HCT116 (cell line): Measurements from ENCODE around the gene ZNF804A. TPM values are rescaled to one million over a fixed set of nuclear protein-coding genes. Genes with fewer than 3 reads are reported as not detected.

Experiments used
- ATAC-seq: fragments of 200-7000 bp; cut with Tn5 transposase; 2 replicates; pipeline ENCODE4 v1.9.1; 2020; ENCODE audit warnings: mild to moderate bottlenecking, moderate library complexity
- BruUV-seq: library from RNA; stranded (reverse); fragments of 400-500 nt; replicated peaks from 2 replicates; lab custom pipeline; 2021; lab: Mats Ljungman, UMichigan
- CTCF ChIA-PET: fragments of 300-600 bp; sonication (Branson Sonifier 250); formaldehyde crosslinking; loops from one replicate; lab custom pipeline; 2021; ENCODE audit warnings: antibody characterized with exemption; lab: Charles Lee
- POLR2A ChIA-PET: fragments of 300-600, 350-600 bp; sonication (Branson Sonifier 250); formaldehyde crosslinking; loops from one replicate; lab custom pipeline; 2021; ENCODE audit warnings: antibody characterized with exemption; lab: Charles Lee
- RAD21 ChIA-PET, 2 experiments: fragments of 300-600 bp; sonication (Branson Sonifier 250); formaldehyde crosslinking; loops; one replicate each; lab custom pipeline; 2023; ENCODE audit warnings: low total read pairs in 2 of 2; ENCODE audit not compliant: uncharacterized antibody in 2 of 2, unreplicated experiment in 2 of 2, low non-redundant PET in 1 of 2; lab: Charles Lee
- DNase-seq: peaks from one replicate; pipeline ENCODE4 v3.0.0-alpha.2; 2010; ENCODE audit warnings: low read depth, low spot score
- H2AFZ ChIP-seq: fragments of 200-600 bp; shearing (Covaris generic), sonication (generic); 2 replicates; pipeline ENCODE4 v1.6.1; 2017; ENCODE audit warnings: low read depth, mixed run types, mixed read lengths, antibody characterized with exemption, low read length; ENCODE audit not compliant: poor library complexity, severe bottlenecking
- H3K27ac ChIP-seq: 2 replicates; pipeline ENCODE4 v1.5.1; 2012; ENCODE audit warnings: low read depth, low read length
- H3K27me3 ChIP-seq: fragments of 200-600 bp; sonication (generic); 2 replicates; pipeline ENCODE4 v1.6.1; 2016; ENCODE audit warnings: mixed run types, low read length, mixed read lengths; ENCODE audit not compliant: insufficient read depth
- H3K36me3 ChIP-seq, 2 experiments: fragments of 200-500 bp in 1 of 2; fragments of 200-600 bp in 1 of 2; sonication (Bioruptor generic) in 1 of 2; sonication (generic) in 1 of 2; 2 replicates each; pipeline versions ENCODE4 v1.5.1 to v1.6.1; 2014 to 2016; ENCODE audit warnings: low read length in 2 of 2, inconsistent platforms in 1 of 2, mixed read lengths in 1 of 2, mixed run types in 1 of 2; ENCODE audit not compliant: insufficient read depth in 2 of 2, control insufficient read depth in 1 of 2
- H3K4me1 ChIP-seq, 2 experiments: fragments of 200-600 bp in 1 of 2; sonication (generic) in 1 of 2; 2 replicates each; pipeline versions ENCODE4 v1.5.1 to v1.6.1; 2012 to 2017; ENCODE audit warnings: low read length in 2 of 2, inconsistent platforms in 1 of 2, mild to moderate bottlenecking in 1 of 2, mixed read lengths in 1 of 2, mixed run types in 1 of 2, moderate library complexity in 1 of 2; ENCODE audit not compliant: insufficient read depth in 2 of 2, control insufficient read depth in 1 of 2
- H3K4me2 ChIP-seq: fragments of 200-600 bp; sonication (generic); 2 replicates; pipeline ENCODE4 v1.6.1; 2017; ENCODE audit warnings: mixed run types, low read length, mixed read lengths
- H3K4me3 ChIP-seq, 2 experiments: fragments of 200-600 bp in 1 of 2; sonication (generic) in 1 of 2; replicated peaks in 1 of 2; 2 replicates each; pipeline ENCODE4 v1.5.1; 2011 to 2016; ENCODE audit warnings: low read length in 2 of 2, control low read depth in 1 of 2, low read depth in 1 of 2, mild to moderate bottlenecking in 1 of 2, mixed read lengths in 1 of 2, mixed run types in 1 of 2
- H3K79me2 ChIP-seq: fragments of 200-600 bp; sonication (generic); 2 replicates; pipeline ENCODE4 v1.6.1; 2017; ENCODE audit warnings: mild to moderate bottlenecking, mixed run types, low read length, moderate library complexity, mixed read lengths; ENCODE audit not compliant: insufficient read depth
- H3K9ac ChIP-seq: fragments of 200-600 bp; sonication (generic); 2 replicates; pipeline ENCODE4 v1.6.1; 2016; ENCODE audit warnings: low read length, mixed read lengths
- H3K9me2 ChIP-seq: fragments of 200-600 bp; sonication (generic), shearing (Covaris generic); 2 replicates; pipeline ENCODE4 v1.6.1; 2017; ENCODE audit warnings: mixed run types, mild to moderate bottlenecking, moderate library complexity; ENCODE audit not compliant: insufficient read depth
- H3K9me3 ChIP-seq, 2 experiments: fragments of 200-500 bp in 1 of 2; fragments of 200-600 bp in 1 of 2; sonication (Bioruptor generic) in 1 of 2; sonication (generic) in 1 of 2; 2 replicates each; pipeline ENCODE4 v1.6.1; 2014 to 2017; ENCODE audit warnings: low read length in 2 of 2, mixed read lengths in 2 of 2, inconsistent platforms in 1 of 2, low read depth in 1 of 2, mild to moderate bottlenecking in 1 of 2, mixed run types in 1 of 2, moderate library complexity in 1 of 2; ENCODE audit not compliant: control insufficient read depth in 1 of 2, insufficient read depth in 1 of 2
- H4K20me1 ChIP-seq: fragments of 200-600 bp; sonication (generic), shearing (Covaris generic); 2 replicates; pipeline ENCODE4 v1.6.1; 2017; ENCODE audit warnings: mixed run types, mild to moderate bottlenecking, moderate library complexity; ENCODE audit not compliant: insufficient read depth
- CBX3 ChIP-seq: IDR thresholded peaks from 2 replicates; pipeline ENCODE4 v1.6.1; 2012; ENCODE audit warnings: low read depth
- CTCF ChIP-seq, 3 experiments: fragments of 200-600 bp in 1 of 3; sonication (generic) in 1 of 3; IDR thresholded peaks in 2 of 3; conservative IDR thresholded peaks in 1 of 3; 2 replicates each; pipeline ENCODE4 v1.5.1; 2012 to 2017; ENCODE audit warnings: low read depth in 2 of 3, low read length in 2 of 3, antibody characterized with exemption in 1 of 3, borderline replicate concordance in 1 of 3, control low read depth in 1 of 3, mild to moderate bottlenecking in 1 of 3, mixed read lengths in 1 of 3, mixed run types in 1 of 3, moderate library complexity in 1 of 3; ENCODE audit not compliant: insufficient read depth in 1 of 3
- JUND ChIP-seq: IDR thresholded peaks from 2 replicates; pipeline ENCODE4 v1.6.1; 2012
- RAD21 ChIP-seq: IDR thresholded peaks from 2 replicates; pipeline ENCODE4 v1.6.1; 2012; ENCODE audit warnings: low read depth, mild to moderate bottlenecking
- SP1 ChIP-seq: IDR thresholded peaks from 2 replicates; pipeline ENCODE4 v1.6.1; 2012; ENCODE audit warnings: low read depth
- TCF7L2 ChIP-seq: IDR thresholded peaks from 2 replicates; pipeline ENCODE4 v1.7.0; 2011; ENCODE audit warnings: borderline replicate concordance, inconsistent platforms; ENCODE audit not compliant: insufficient read depth, insufficient read length; ENCODE audit errors: extremely low read depth
- ZFX ChIP-seq: fragments of 450-650 bp; IDR thresholded peaks from 2 replicates; pipeline ENCODE4 v1.6.1; 2017
- ZNF274 ChIP-seq: fragments of 200-500 bp; sonication (Bioruptor generic); IDR thresholded peaks from 2 replicates; pipeline ENCODE4 v1.6.1; 2014; ENCODE audit warnings: mild to moderate bottlenecking, low read depth, low read length, inconsistent platforms
- intact Hi-C: fragments of 100-400 bp; cut with micrococcal nuclease; formaldehyde crosslinking; loops from 2 replicates; pipeline ENCODE4 v1.10.0; 2022
- total RNA-seq: library from RNA; stranded (reverse); gene quantifications from one replicate; pipeline ENCODE4 v1.2.1, GENCODE V29; 2021; ENCODE audit not compliant: unreplicated experiment

The ZNF804A gene
- total RNA-seq, 1 experiment from 2014 or later, result 0.61 TPM

- ChIA-PET POLR2A (no interaction called here), RAD21 (no interaction called here), CTCF (no interaction called here)
- H3K79me2 ChIP-seq, result no peaks in the 10 kb centered on the region
- no peaks in the 10 kb centered on the region for H3K9me3 ChIP-seq
- BruUV-seq, result no TSS peak
- H3K4me3 ChIP-seq, result no peak overlapping the region
- no peak overlapping the region for H3K4me2 ChIP-seq
- no peak overlapping the region for H3K9ac ChIP-seq
- TF ChIP-seq ZNF274 (no peak), SP1 (no peak), CBX3 (no peak), CTCF (IDR thresholded peaks at IDR 0.05 in 2 of 3, conservative IDR thresholded peaks at IDR 0.05 in 1 of 3; ENCODE audit: borderline replicate concordance in 1 of 3, insufficient read depth in 1 of 3, low read depth in 2 of 3, low read length in 2 of 3) (no peak), ZFX (no peak)
- no peak for DNase-seq
- H3K36me3 ChIP-seq, result no peaks in the 10 kb centered on the region
- no peak overlapping the region for H3K27ac ChIP-seq
- no peaks in the 10 kb centered on the region for H4K20me1 ChIP-seq
- ATAC-seq, result no peak
- no peaks in the 10 kb centered on the region for H3K27me3 ChIP-seq
- H3K9me2 ChIP-seq, result no peaks in the 10 kb centered on the region
- no peak overlapping the region for H2AFZ ChIP-seq
- H3K4me1 ChIP-seq, result no peaks in the 10 kb centered on the region
- intact Hi-C loops, result no loop called here
Observed at GRCh38 chr2:184637781-184638180, 39.5 kb downstream of the ZNF804A start.

GRCh38 chr2:184644685-184645084, 46.4 kb downstream of the ZNF804A start:
- no peak for ATAC-seq
- CTCF ChIA-PET, result no interaction called here

More at GRCh38 chr2:184644685-184645084, 46.4 kb downstream of the ZNF804A start:
- no TSS peak for BruUV-seq
- no peaks in the 10 kb centered on the region for H4K20me1 ChIP-seq
- H3K27ac ChIP-seq, result no peak overlapping the region
- TF ChIP-seq JUND, result no peak
- no peak for TF ChIP-seq TCF7L2
- peak; percentile 43 for TF ChIP-seq RAD21
- TF ChIP-seq CTCF (IDR thresholded peaks at IDR 0.05 in 2 of 3, conservative IDR thresholded peaks at IDR 0.05 in 1 of 3; ENCODE audit: borderline replicate concordance in 1 of 3, insufficient read depth in 1 of 3, low read depth in 2 of 3, low read length in 2 of 3), result no peak
- H3K9me2 ChIP-seq, result no peaks in the 10 kb centered on the region
- no peak overlapping the region for H3K9ac ChIP-seq
- H3K36me3 ChIP-seq, result no peaks in the 10 kb centered on the region
- no peaks in the 10 kb centered on the region; a peak in 1 of 4 replicates for H3K4me1 ChIP-seq
- intact Hi-C loops, result loop anchor here (10.0 kb wide), 1 partner anchor 640 kb away; no protein-coding TSS in a partner anchor
- H3K4me3 ChIP-seq, result no peak overlapping the region
- no peak overlapping the region for H2AFZ ChIP-seq
- ChIA-PET POLR2A (no interaction called here), RAD21 (no interaction called here)
- no peak overlapping the region for H3K4me2 ChIP-seq
- H3K27me3 ChIP-seq, result no peaks in the 10 kb centered on the region
- DNase-seq, result peak; percentile 6
- no peaks in the 10 kb centered on the region for H3K9me3 ChIP-seq
- no peaks in the 10 kb centered on the region for H3K79me2 ChIP-seq
